Testis (tissue), 3 donors: ENCODE results near the gene BTBD17. TPM values are rescaled to one million over a fixed set of nuclear protein-coding genes. Genes with fewer than 3 reads are reported as not detected.

Experiments
- DNase-seq: peaks from one replicate; pipeline ENCODE4 v3.0.0-alpha.2; 2019
- H3K27ac ChIP-seq, 2 donors: fragments of 200-600 bp; sonication (generic); one replicate each; pipeline ENCODE4 v1.5.1; 2019
- H3K27me3 ChIP-seq: fragments of 200-600 bp; sonication (generic); one replicate; pipeline ENCODE4 v1.5.1; 2019
- H3K36me3 ChIP-seq: fragments of 200-600 bp; sonication (generic); one replicate; pipeline ENCODE4 v1.5.1; 2017; ENCODE audit warnings: low read depth; ENCODE audit errors: missing control alignments
- H3K4me1 ChIP-seq: fragments of 200-600 bp; sonication (generic); one replicate; pipeline ENCODE4 v1.5.1; 2019
- H3K4me3 ChIP-seq, 2 donors: fragments of 200-600 bp; sonication (generic); one replicate each; pipeline ENCODE4 v1.5.1; 2017 to 2019
- H3K9me3 ChIP-seq: fragments of 200-600 bp; sonication (generic); one replicate; pipeline ENCODE4 v1.5.1; 2017
- CTCF ChIP-seq, 3 experiments: fragments of 450-650 bp in 2 of 3; fragments of 200-600 bp in 1 of 3; sonication (generic) in 1 of 3; IDR thresholded peaks; one replicate each; pipeline ENCODE4 v1.5.1; 2016 to 2019; ENCODE audit warnings: antibody characterized with exemption in 3 of 3, mild to moderate bottlenecking in 2 of 3, moderate library complexity in 1 of 3
- POLR2A ChIP-seq: fragments of 450-650 bp; IDR thresholded peaks from one replicate; pipeline ENCODE4 v1.6.1; 2017; ENCODE audit warnings: antibody characterized with exemption, mild to moderate bottlenecking, moderate library complexity
- WGBS, 2 donors: methylation state at CpG; one replicate each; pipeline ENCODE4 v1.1.5; 2018; 5-methylcytosine and 5-hydroxymethylcytosine counted together
- intact Hi-C: fragments of 100-400 bp; cut with DNase I; formaldehyde crosslinking; loops from one replicate; pipeline ENCODE4 v1.15.1; 2023; ENCODE audit warnings: low total_unique reads
- polyA plus RNA-seq: library from polyadenylated mRNA; stranded (reverse); fragments of 350-450 nt; fragmentation: Illumina TruSeq; extraction: RNeasy Lipid Tissue Mini Kit (QIAGEN cat#74804); gene quantifications from one replicate; pipeline ENCODE4 v1.2.3, GENCODE V29; 2014; ENCODE audit warnings: low read depth, low replicate concordance; ENCODE audit not compliant: insufficient read depth
- total RNA-seq, 2 donors: library from RNA; depleted of rRNA; stranded (reverse); fragments of >200 nt; gene quantifications; one replicate each; pipeline ENCODE4 v1.2.3, GENCODE V29; 2016

The BTBD17 gene
- total and polyA plus RNA-seq, 3 donors from 2014 or later, result 0.79 to 1.2 TPM; not detected in 1

- no peaks in the 10 kb centered on the region for H3K27me3 ChIP-seq
- WGBS, 2 donors, result 29 to 40% methylated on average over 8 to 9 of the region's 9 CpGs
- H3K4me1 ChIP-seq, result no peaks in the 10 kb centered on the region
Observed at GRCh38 chr17:74362069-74362405, 369 bp upstream of the BTBD17 start.

GRCh38 chr17:74360899-74361229 lies 804 bp downstream of the BTBD17 start:
- Histone ChIP-seq H3K36me3 (no peaks in the 10 kb centered on the region), H3K27ac (no peak overlapping the region), H3K4me3 (no peak overlapping the region), H3K27me3 (no peaks in the 10 kb centered on the region), H3K9me3 (no peaks in the 10 kb centered on the region), H3K4me1 (no peaks in the 10 kb centered on the region)
- WGBS, 2 donors, result 58 to 59% methylated on average over 7 of the region's 7 CpGs
- intact Hi-C loops, result loop anchor here (10.0 kb wide), 1 partner anchor 156 kb away; the partner anchor contains the start of gene RPL38
- no peak for DNase-seq
- TF ChIP-seq POLR2A (no peak), CTCF (IDR thresholded peaks at IDR 0.05) (no peak)

More at GRCh38 chr17:74362069-74362405, 369 bp upstream of the BTBD17 start:
- Histone ChIP-seq H3K36me3 (no peaks in the 10 kb centered on the region), H3K27ac (no peak overlapping the region), H3K4me3 (no peak overlapping the region), H3K9me3 (no peaks in the 10 kb centered on the region)
- no peak for DNase-seq
- intact Hi-C loops, result loop anchor here (10.0 kb wide), 1 partner anchor 157 kb away; the partner anchor contains the start of gene RPL38
- TF ChIP-seq POLR2A (no peak), CTCF (IDR thresholded peaks at IDR 0.05) (no peak)

GRCh38 chr17:74359916-74360315 lies 1.8 kb downstream of the BTBD17 start:
- DNase-seq, result no peak
- Histone ChIP-seq H3K36me3 (no peaks in the 10 kb centered on the region), H3K27ac (no peak overlapping the region), H3K4me1 (no peaks in the 10 kb centered on the region), H3K9me3 (no peaks in the 10 kb centered on the region), H3K27me3 (no peaks in the 10 kb centered on the region), H3K4me3 (no peak overlapping the region)
- intact Hi-C loops, result loop anchor here (10.0 kb wide), 1 partner anchor 155 kb away; the partner anchor contains the start of gene RPL38
- TF ChIP-seq CTCF (IDR thresholded peaks at IDR 0.05), result no peak
- TF ChIP-seq POLR2A, result no peak
- WGBS, 2 donors, result 95 to 97% methylated on average over 15 to 22 of the region's 22 CpGs

- Histone ChIP-seq H3K4me3 (no peak overlapping the region), H3K9me3 (no peaks in the 10 kb centered on the region), H3K36me3 (no peaks in the 10 kb centered on the region), H3K27me3 (no peaks in the 10 kb centered on the region), H3K27ac (no peak overlapping the region), H3K4me1 (no peaks in the 10 kb centered on the region)
- intact Hi-C loops, result no loop called here
- DNase-seq, result no peak
- 85 to 86% methylated on average over 9 of the region's 9 CpGs for WGBS, 2 donors
- TF ChIP-seq POLR2A, result no peak
- no peak for TF ChIP-seq CTCF (IDR thresholded peaks at IDR 0.05)
Observed at GRCh38 chr17:74358697-74359096, 3.0 kb downstream of the BTBD17 start.

GRCh38 chr17:74357466-74357809 lies 4.2 kb downstream of the BTBD17 start:
- DNase-seq, result peak; percentile 16
- Histone ChIP-seq H3K27ac (no peak overlapping the region), H3K4me1 (no peaks in the 10 kb centered on the region), H3K4me3 (peak overlapping the region; percentile 30 to 39), H3K36me3 (no peaks in the 10 kb centered on the region), H3K27me3 (no peaks in the 10 kb centered on the region), H3K9me3 (no peaks in the 10 kb centered on the region)
- TF ChIP-seq POLR2A (no peak), CTCF (IDR thresholded peaks at IDR 0.05) (no peak)
- intact Hi-C loops, result no loop called here
- WGBS, 2 donors, result 19 to 27% methylated on average over 8 to 20 of the region's 32 CpGs
